K562 (cell line): Measurements from ENCODE around the gene USP46.
A peak's percentile ranks its signal among the peaks of the same experiment; 100 is the strongest.

ENCODE experiments used
- CBX1 ChIP-seq: sonication (generic); IDR thresholded peaks from 2 replicates; pipeline ENCODE4 v1.6.1; 2016; ENCODE audit warnings: antibody characterized with exemption, low read depth, mild to moderate bottlenecking
- CREB1 ChIP-seq, 2 experiments: sonication (generic) in 1 of 2; formaldehyde crosslinking in 1 of 2; IDR thresholded peaks; 2 replicates each; pipeline versions ENCODE4 v1.6.1 to v1.8.0; 2012 to 2022; ENCODE audit warnings: inconsistent platforms in 1 of 2, mild to moderate bottlenecking in 1 of 2, missing genetic modification reagents in 1 of 2, moderate library complexity in 1 of 2
- E2F5 ChIP-seq: sonication (generic); formaldehyde crosslinking; IDR thresholded peaks from 2 replicates; pipeline ENCODE4 v1.8.0; 2022; ENCODE audit warnings: mild to moderate bottlenecking, missing genetic modification reagents
- FOS ChIP-seq: IDR thresholded peaks from 3 replicates; pipeline ENCODE4 v1.6.1; 2011; ENCODE audit not compliant: insufficient read length; ENCODE audit errors: extremely low read depth
- IRF2 ChIP-seq: sonication (generic); formaldehyde crosslinking; IDR thresholded peaks from 2 replicates; pipeline ENCODE4 v1.8.1; 2022; ENCODE audit warnings: mild to moderate bottlenecking, missing genetic modification reagents
- POLR2A ChIP-seq: fragments of 450-650 bp; conservative IDR thresholded peaks from 2 replicates; pipeline ENCODE4 v1.6.1; 2016
- TCF7 ChIP-seq: sonication (generic); IDR thresholded peaks from 2 replicates; pipeline ENCODE4 v1.6.1; 2016; ENCODE audit warnings: antibody characterized with exemption, borderline replicate concordance
- UBTF ChIP-seq, 2 experiments: IDR thresholded peaks; 2 replicates each; pipeline ENCODE4 v1.6.1; 2012; ENCODE audit warnings: improper control_type of control experiment in 2 of 2, low read depth in 2 of 2, low read length in 2 of 2, borderline replicate concordance in 1 of 2
- TF ChIP-seq, protein P1 (sequence below), 3 experiments: IDR thresholded peaks in 2 of 3; conservative IDR thresholded peaks in 1 of 3; 2 replicates each; pipeline ENCODE4 v1.5.1; 2011 to 2012; ENCODE audit warnings: low read length in 3 of 3, mild to moderate bottlenecking in 3 of 3, control low read depth in 2 of 3, improper control_type of control experiment in 1 of 3, inconsistent platforms in 1 of 3, low read depth in 1 of 3, mixed read lengths in 1 of 3, moderate library complexity in 1 of 3; ENCODE audit not compliant: insufficient read depth in 2 of 3

GRCh38 chr4:52670739-52671138, 11.6 kb upstream of the USP46 start:
- TF ChIP-seq TCF7 (no peak), IRF2 (no peak), FOS (no peak), CREB1 (IDR thresholded peaks at IDR 0.05) (no peak), CREB1 (CRISPR knock-in tag; IDR thresholded peaks at IDR 0.05) (no peak), UBTF (IDR thresholded peaks at IDR 0.05; ENCODE audit: borderline replicate concordance in 1 of 2, low read depth in 2 of 2, low read length in 2 of 2) (no peak), E2F5 (CRISPR knock-in tag) (no peak), CBX1 (no peak), POLR2A (no peak)
- TF ChIP-seq, protein P1, sequence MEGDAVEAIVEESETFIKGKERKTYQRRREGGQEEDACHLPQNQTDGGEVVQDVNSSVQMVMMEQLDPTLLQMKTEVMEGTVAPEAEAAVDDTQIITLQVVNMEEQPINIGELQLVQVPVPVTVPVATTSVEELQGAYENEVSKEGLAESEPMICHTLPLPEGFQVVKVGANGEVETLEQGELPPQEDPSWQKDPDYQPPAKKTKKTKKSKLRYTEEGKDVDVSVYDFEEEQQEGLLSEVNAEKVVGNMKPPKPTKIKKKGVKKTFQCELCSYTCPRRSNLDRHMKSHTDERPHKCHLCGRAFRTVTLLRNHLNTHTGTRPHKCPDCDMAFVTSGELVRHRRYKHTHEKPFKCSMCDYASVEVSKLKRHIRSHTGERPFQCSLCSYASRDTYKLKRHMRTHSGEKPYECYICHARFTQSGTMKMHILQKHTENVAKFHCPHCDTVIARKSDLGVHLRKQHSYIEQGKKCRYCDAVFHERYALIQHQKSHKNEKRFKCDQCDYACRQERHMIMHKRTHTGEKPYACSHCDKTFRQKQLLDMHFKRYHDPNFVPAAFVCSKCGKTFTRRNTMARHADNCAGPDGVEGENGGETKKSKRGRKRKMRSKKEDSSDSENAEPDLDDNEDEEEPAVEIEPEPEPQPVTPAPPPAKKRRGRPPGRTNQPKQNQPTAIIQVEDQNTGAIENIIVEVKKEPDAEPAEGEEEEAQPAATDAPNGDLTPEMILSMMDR (IDR thresholded peaks at IDR 0.05 in 2 of 3, conservative IDR thresholded peaks at IDR 0.05 in 1 of 3; ENCODE audit: insufficient read depth in 2 of 3, low read depth in 1 of 3, low read length in 3 of 3): peak; percentile 25 to 30 (median 29); a peak in 3 of 6 replicates
